H1 (cell line): ENCODE data around the gene PCDHAC2. TPM values are rescaled to one million over a fixed set of nuclear protein-coding genes. Genes with fewer than 3 reads are reported as not detected.

Experiments used
- CTBP2 ChIP-seq: IDR thresholded peaks from 2 replicates; pipeline ENCODE4 v1.7.0; 2011; ENCODE audit warnings: borderline replicate concordance, mild to moderate bottlenecking, moderate library complexity, mixed read lengths, low read length; ENCODE audit not compliant: insufficient read depth, insufficient read length
- POU5F1 ChIP-seq: IDR thresholded peaks from 2 replicates; pipeline ENCODE4 v1.6.1; 2011; ENCODE audit warnings: low read depth, mild to moderate bottlenecking, low read length, moderate library complexity
- SP1 ChIP-seq: IDR thresholded peaks from 2 replicates; pipeline ENCODE4 v1.6.1; 2011; ENCODE audit warnings: low read depth, low read length
- SP2 ChIP-seq: IDR thresholded peaks from 2 replicates; pipeline ENCODE4 v1.6.1; 2012; ENCODE audit warnings: mild to moderate bottlenecking, low read length, inconsistent platforms
- polyA plus RNA-seq, 7 experiments: library from polyadenylated mRNA; depleted of rRNA in 3 of 7; stranded (reverse) in 5 of 7; unstranded in 2 of 7; fragments of >200 nt in 5 of 7; fragments of 200-250 nt in 2 of 7; gene quantifications; 1 replicate in 5 of 7; 2 replicates in 1 of 7; 4 replicates in 1 of 7; pipeline versions ENCODE4 v1.2.1 to v1.2.3, GENCODE V29; 2011 to 2013; ENCODE audit warnings: missing spikeins in 2 of 7, mixed read lengths in 2 of 7
- total RNA-seq: library from RNA; stranded (reverse); fragmentation: NEBNext Ultra II Directional; extraction: Animal tissue kit (Norgen Biotek cat#: 25700); gene quantifications from 2 replicates; pipeline ENCODE4 v1.2.1, GENCODE V29; 2021
- TF ChIP-seq, protein P1 (sequence below), 3 experiments: IDR thresholded peaks; 1 replicate in 2 of 3; 2 replicates in 1 of 3; pipeline versions ENCODE4 v1.5.1 to v1.6.1; 2011; ENCODE audit warnings: low read length in 3 of 3, mild to moderate bottlenecking in 3 of 3, inconsistent platforms in 2 of 3, low read depth in 1 of 3, moderate library complexity in 1 of 3; ENCODE audit not compliant: insufficient read depth in 1 of 3; ENCODE audit errors: control extremely low read depth in 1 of 3

PCDHAC2 gene
- total and polyA plus RNA-seq, 2 of the 8 experiments (the other 6 are each of a cell fraction or from before 2014, with no cell fraction given) = 3.7 to 5.0 TPM

DNA sequence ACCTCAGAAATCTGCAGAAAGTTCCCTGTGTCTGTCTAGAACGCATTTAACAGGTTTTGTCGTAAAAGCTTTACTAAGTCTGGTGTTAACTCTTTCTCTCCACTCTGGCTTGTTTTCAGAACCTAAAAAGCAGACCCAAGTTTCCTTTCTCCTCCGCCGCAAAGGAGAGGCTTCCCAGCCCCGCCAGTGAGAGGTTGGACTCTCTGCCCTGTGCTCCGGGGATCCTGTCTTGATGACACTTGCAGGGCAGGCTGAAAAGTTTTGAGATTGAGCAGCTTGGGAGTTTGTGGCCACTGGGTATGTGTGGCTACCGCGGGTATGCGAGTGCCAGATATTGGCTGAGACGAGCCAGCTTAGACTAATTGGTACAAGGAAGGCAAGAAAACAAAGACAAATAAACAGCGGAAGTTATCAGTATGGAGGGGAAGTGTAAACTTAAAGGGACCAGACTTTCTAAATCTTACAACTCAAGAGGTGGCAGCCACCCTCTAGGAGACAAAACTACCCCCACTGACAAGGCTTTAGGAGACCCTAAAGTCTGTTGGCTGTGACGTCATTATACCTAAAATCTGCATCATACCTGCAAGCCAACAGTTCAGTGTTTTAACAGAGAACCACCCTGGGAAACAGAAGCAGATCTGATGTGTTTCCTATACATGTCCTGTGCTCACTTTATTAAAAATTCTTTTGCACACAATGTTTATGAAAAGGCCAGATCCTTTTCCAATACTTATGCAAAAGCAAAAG lies 43.9 kb downstream of the PCDHAC2 start (continued):
- TF ChIP-seq, protein P1, sequence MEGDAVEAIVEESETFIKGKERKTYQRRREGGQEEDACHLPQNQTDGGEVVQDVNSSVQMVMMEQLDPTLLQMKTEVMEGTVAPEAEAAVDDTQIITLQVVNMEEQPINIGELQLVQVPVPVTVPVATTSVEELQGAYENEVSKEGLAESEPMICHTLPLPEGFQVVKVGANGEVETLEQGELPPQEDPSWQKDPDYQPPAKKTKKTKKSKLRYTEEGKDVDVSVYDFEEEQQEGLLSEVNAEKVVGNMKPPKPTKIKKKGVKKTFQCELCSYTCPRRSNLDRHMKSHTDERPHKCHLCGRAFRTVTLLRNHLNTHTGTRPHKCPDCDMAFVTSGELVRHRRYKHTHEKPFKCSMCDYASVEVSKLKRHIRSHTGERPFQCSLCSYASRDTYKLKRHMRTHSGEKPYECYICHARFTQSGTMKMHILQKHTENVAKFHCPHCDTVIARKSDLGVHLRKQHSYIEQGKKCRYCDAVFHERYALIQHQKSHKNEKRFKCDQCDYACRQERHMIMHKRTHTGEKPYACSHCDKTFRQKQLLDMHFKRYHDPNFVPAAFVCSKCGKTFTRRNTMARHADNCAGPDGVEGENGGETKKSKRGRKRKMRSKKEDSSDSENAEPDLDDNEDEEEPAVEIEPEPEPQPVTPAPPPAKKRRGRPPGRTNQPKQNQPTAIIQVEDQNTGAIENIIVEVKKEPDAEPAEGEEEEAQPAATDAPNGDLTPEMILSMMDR (IDR thresholded peaks at IDR 0.05; ENCODE audit: control extremely low read depth in 1 of 3, insufficient read depth in 1 of 3, low read depth in 1 of 3, low read length in 3 of 3) = no peak
- no peak for TF ChIP-seq SP1
- no peak for TF ChIP-seq POU5F1
- no peak for TF ChIP-seq CTBP2
- TF ChIP-seq SP2 = no peak
